Measurements from ENCODE around the gene DDR1. TPM values are rescaled to one million over a fixed set of nuclear protein-coding genes. Genes with fewer than 3 reads are reported as not detected.

DDR1 gene
- total RNA-seq, 2 donors from 2014 or later: 178 to 182 TPM

DNA sequence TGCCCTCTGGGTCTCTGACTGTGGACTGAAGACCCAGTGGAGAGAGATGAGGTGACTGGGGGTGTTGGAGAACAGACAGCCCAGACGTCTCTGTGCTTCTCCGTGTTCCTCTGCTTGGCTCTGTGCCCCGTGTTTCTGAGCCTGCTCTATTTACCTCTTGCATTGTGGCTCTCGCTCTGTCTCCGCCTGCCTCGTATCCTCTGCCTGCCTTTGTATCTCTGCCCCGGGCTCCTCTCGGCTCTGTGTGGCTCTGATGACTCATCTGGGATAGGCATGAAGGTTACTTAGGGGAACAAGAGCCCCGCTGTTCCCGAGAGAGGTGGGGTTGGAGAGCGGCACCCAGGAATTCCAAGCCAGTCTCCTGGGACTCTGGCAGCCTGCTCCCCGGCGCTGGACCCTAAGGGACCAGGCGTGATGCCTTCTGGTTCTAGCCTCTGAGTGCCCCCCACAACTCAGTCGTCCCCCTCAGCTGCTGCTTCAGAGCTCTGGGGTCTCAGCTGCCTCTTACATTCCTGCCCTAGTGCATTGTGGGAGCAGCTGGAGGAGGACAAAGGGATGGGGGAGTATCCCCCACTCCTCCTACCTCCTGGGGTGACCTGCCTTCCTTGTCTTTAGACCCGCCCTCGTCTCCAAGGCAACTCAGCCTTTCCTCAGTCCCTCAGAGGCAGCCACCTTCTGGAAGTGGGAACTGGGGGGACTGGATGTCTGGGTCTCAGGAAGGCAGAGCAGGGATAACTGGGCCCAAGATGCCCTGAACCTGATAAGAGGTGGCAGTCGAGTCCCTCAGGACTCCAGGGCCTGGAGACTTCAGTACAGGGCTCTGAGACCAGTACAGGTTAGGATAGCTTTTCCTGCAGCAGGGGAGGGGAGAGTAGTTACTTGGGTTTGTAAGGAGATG, 1.9 kb downstream of the DDR1 start:
- H3K27me3 ChIP-seq (replicated peaks; ENCODE audit: insufficient read depth): no peaks in the 10 kb centered on the region
- TF ChIP-seq POLR2AphosphoS5 (IDR thresholded peaks at IDR 0.05) (peak; percentile 52), POLR2A (IDR thresholded peaks at IDR 0.05) (no peak)
- peaks cover 15% of the 10 kb centered on the region for H3K4me1 ChIP-seq (replicated peaks)
- H3K4me3 ChIP-seq: peak overlapping the region; percentile 57 to 70
- no peaks in the 10 kb centered on the region for H3K9me3 ChIP-seq
- 19% methylated on average over 18 of the region's 18 CpGs for WGBS
- peak; percentile 94 for DNase-seq (ENCODE audit: low spot score)
- peak overlapping the region; percentile 93 to 96 for H3K27ac ChIP-seq
- H3K36me3 ChIP-seq: no peaks in the 10 kb centered on the region
- intact Hi-C loops (cut with DNase I): no loop called here

DNA sequence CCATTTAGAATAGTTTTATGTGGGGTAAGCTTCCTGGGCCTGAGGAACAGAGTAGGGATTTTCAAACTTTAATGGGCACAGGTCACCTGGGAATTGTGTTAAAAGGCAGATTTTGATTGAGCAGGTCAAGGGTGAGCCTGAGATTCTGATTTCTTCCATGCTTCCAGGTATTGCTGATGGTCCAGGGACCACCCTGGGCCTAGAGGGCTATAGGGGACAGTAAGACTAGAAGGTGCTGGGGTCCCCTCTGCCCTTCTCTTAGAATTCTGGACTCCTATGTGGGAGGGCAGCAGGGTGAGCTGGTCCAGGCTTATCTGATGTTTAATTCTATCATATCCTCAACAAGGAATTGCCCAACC, 2.6 kb downstream of the DDR1 start:
- H3K27me3 ChIP-seq (replicated peaks; ENCODE audit: insufficient read depth): no peaks in the 10 kb centered on the region
- no peak overlapping the region for H3K4me3 ChIP-seq
- H3K9me3 ChIP-seq: no peaks in the 10 kb centered on the region
- no peaks in the 10 kb centered on the region for H3K36me3 ChIP-seq
- TF ChIP-seq POLR2A (IDR thresholded peaks at IDR 0.05) (no peak), POLR2AphosphoS5 (IDR thresholded peaks at IDR 0.05) (no peak)
- TF ChIP-seq, protein P1, sequence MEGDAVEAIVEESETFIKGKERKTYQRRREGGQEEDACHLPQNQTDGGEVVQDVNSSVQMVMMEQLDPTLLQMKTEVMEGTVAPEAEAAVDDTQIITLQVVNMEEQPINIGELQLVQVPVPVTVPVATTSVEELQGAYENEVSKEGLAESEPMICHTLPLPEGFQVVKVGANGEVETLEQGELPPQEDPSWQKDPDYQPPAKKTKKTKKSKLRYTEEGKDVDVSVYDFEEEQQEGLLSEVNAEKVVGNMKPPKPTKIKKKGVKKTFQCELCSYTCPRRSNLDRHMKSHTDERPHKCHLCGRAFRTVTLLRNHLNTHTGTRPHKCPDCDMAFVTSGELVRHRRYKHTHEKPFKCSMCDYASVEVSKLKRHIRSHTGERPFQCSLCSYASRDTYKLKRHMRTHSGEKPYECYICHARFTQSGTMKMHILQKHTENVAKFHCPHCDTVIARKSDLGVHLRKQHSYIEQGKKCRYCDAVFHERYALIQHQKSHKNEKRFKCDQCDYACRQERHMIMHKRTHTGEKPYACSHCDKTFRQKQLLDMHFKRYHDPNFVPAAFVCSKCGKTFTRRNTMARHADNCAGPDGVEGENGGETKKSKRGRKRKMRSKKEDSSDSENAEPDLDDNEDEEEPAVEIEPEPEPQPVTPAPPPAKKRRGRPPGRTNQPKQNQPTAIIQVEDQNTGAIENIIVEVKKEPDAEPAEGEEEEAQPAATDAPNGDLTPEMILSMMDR (IDR thresholded peaks at IDR 0.05): no peak
- no peak for DNase-seq (ENCODE audit: low spot score)
- peaks cover 15% of the 10 kb centered on the region for H3K4me1 ChIP-seq (replicated peaks)
- H3K27ac ChIP-seq: peak overlapping the region; percentile 93 to 96
- intact Hi-C loops (cut with DNase I): no loop called here

DNA sequence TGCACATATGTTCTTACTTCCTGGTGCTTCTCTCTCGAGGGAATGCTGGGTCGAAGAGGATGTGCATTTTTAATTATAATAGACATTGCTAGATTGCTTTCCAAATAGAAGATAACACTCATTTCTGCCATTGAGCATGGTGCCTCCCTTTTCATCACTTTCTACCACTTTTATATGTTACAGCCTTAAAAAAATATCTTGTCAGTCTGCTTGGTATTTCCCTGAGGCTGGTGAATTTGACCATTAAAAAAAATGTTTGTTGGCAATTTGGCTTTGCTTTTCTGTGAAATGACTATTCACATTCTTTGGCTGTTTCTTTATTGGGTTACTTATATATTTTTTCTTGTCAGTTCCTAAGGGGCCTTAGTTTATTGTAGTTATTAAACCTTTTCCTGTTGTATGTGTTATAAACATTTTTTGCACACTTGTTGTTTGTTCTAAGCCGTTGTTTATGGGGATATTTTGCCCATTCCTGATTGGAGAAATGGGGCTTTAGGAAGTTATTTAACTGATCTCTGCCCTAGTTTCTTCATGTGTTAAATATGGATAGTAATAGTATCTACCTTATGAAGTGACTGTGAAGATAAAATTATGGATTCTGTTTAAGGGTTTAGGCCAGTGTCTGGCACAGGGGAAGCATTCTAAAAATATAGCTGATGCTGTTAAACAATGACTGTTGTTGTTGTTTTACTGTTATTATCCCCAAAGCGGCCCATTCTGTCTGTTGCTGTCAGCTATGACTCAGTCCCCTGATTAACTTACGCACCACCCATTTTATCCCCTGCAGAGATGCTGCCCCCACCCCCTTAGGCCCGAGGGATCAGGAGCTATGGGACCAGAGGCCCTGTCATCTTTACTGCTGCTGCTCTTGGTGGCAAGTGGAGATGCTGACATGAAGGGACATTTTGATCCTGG, 3.8 kb downstream of the DDR1 start:
- Histone ChIP-seq H3K4me1 (replicated peaks) (peaks cover 6% of the 10 kb centered on the region), H3K27ac (no peak overlapping the region), H3K27me3 (replicated peaks; ENCODE audit: insufficient read depth) (no peaks in the 10 kb centered on the region), H3K4me3 (no peak overlapping the region), H3K36me3 (peaks cover 0 to 6% of the 10 kb centered on the region in 2 donors), H3K9me3 (no peaks in the 10 kb centered on the region)
- no peak for DNase-seq (ENCODE audit: low spot score)
- intact Hi-C loops (cut with DNase I): no loop called here
- 43% methylated on average over 6 of the region's 6 CpGs for WGBS
- TF ChIP-seq POLR2A (IDR thresholded peaks at IDR 0.05): no peak
- TF ChIP-seq POLR2AphosphoS5 (IDR thresholded peaks at IDR 0.05): no peak
- TF ChIP-seq, protein P1 (IDR thresholded peaks at IDR 0.05): no peak

DNA sequence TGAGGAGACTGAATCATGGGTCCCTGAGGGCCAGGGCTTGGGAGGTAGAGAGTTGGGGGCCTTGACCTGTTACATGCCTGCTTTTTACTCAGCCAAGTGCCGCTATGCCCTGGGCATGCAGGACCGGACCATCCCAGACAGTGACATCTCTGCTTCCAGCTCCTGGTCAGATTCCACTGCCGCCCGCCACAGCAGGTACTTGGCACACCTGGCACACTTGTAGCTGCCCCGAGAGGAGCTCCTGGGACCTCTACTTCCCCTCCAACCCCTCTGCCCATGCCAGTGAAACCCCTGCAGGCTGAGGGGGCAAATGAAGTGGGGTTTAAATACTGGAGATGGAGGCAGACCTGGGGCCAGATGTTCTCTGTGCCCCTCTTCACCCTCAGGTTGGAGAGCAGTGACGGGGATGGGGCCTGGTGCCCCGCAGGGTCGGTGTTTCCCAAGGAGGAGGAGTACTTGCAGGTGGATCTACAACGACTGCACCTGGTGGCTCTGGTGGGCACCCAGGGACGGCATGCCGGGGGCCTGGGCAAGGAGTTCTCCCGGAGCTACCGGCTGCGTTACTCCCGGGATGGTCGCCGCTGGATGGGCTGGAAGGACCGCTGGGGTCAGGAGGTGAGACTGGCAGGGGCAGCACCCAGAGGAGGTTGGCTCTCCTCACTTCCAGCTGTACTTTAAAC, 4.6 kb downstream of the DDR1 start:
- H3K4me1 ChIP-seq (replicated peaks): peaks cover 6% of the 10 kb centered on the region
- H3K27ac ChIP-seq: no peak overlapping the region
- H3K4me3 ChIP-seq: no peak overlapping the region
- intact Hi-C loops (cut with DNase I): no loop called here
- H3K36me3 ChIP-seq: peaks cover 0 to 6% of the 10 kb centered on the region in 2 donors
- DNase-seq (ENCODE audit: low spot score): no peak
- no peaks in the 10 kb centered on the region for H3K9me3 ChIP-seq
- TF ChIP-seq POLR2AphosphoS5 (IDR thresholded peaks at IDR 0.05): no peak
- no peak for TF ChIP-seq POLR2A (IDR thresholded peaks at IDR 0.05)
- TF ChIP-seq, protein P1 (IDR thresholded peaks at IDR 0.05): no peak
- no peaks in the 10 kb centered on the region for H3K27me3 ChIP-seq (replicated peaks; ENCODE audit: insufficient read depth)
- WGBS: 75% methylated on average over 18 of the region's 18 CpGs

- Histone ChIP-seq H3K27me3 (replicated peaks; ENCODE audit: insufficient read depth) (no peaks in the 10 kb centered on the region), H3K27ac (no peak overlapping the region), H3K4me1 (replicated peaks) (peaks cover 6% of the 10 kb centered on the region), H3K4me3 (no peak overlapping the region), H3K36me3 (peaks cover 1 to 6% of the 10 kb centered on the region in 2 donors), H3K9me3 (no peaks in the 10 kb centered on the region)
- intact Hi-C loops (cut with DNase I): no loop called here
- WGBS: 56% methylated on average over 4 of the region's 4 CpGs
- DNase-seq (ENCODE audit: low spot score): no peak
- no peak for TF ChIP-seq POLR2A (IDR thresholded peaks at IDR 0.05)
- TF ChIP-seq POLR2AphosphoS5 (IDR thresholded peaks at IDR 0.05): no peak
- TF ChIP-seq, protein P1 (IDR thresholded peaks at IDR 0.05): no peak
These were observed 5.2 kb downstream of the DDR1 start for GRCh38 chr6:30889496-30889885.
